A549 treated with RU486 at 1 μM for 4 hours (cell line): ENCODE data around the gene SLC34A3. TPM values are rescaled to one million over a fixed set of nuclear protein-coding genes. Genes with fewer than 3 reads are reported as not detected.

Source experiments
- total RNA-seq: library from RNA; stranded (reverse); fragments of 200-300 nt; extraction: Qiagen RNA extraction; gene quantifications from 5 replicates; pipeline ENCODE4 v1.2.3, GENCODE V29; 2022; ENCODE audit warnings: low read depth

Gene SLC34A3
- total RNA-seq, 1 experiment from 2014 or later = 0.07 TPM

Other genes with a start within 250 kb of the SLC34A3 start
- gene LCNL1, start 247.9 kb upstream of the SLC34A3 start, total RNA-seq = not detected in 5 replicates
- gene PAXX, start 238.5 kb upstream of the SLC34A3 start, total RNA-seq = 42.1 to 79.2 TPM (median 76.4 TPM) in 5 replicates
- gene CLIC3, start 234.3 kb upstream of the SLC34A3 start, total RNA-seq = 2.0 to 3.7 TPM (median 3.4 TPM) in 5 replicates
- gene ABCA2, start 202.7 kb upstream of the SLC34A3 start, total RNA-seq = 18.6 to 29.0 TPM (median 26.5 TPM) in 5 replicates
- 0.07 to 0.09 TPM (median 0.08 TPM) in 3 of 5 replicates, not detected in the others for gene FUT7, start 198.8 kb upstream of the SLC34A3 start, total RNA-seq
- 37.1 to 85.1 TPM (median 73.1 TPM) in 5 replicates for gene NPDC1, start 184.7 kb upstream of the SLC34A3 start, total RNA-seq
- gene ENTPD2, start 176.8 kb upstream of the SLC34A3 start, total RNA-seq = 0.31 to 1.1 TPM (median 0.91 TPM) in 5 replicates
- 14.0 to 28.0 TPM (median 25.8 TPM) in 5 replicates for gene SAPCD2, start 160.3 kb upstream of the SLC34A3 start, total RNA-seq
- 9.3 to 14.6 TPM (median 11.2 TPM) in 5 replicates for gene UAP1L1, start 153.4 kb upstream of the SLC34A3 start, total RNA-seq
- gene MAN1B1, start 143.9 kb upstream of the SLC34A3 start, total RNA-seq = 42.0 to 52.8 TPM (median 50.3 TPM) in 5 replicates
- gene DPP7, start 116.2 kb upstream of the SLC34A3 start, total RNA-seq = 71.8 to 128 TPM (median 111 TPM) in 5 replicates
- 0.26 to 0.78 TPM (median 0.52 TPM) in 5 replicates for gene GRIN1, start 91.7 kb upstream of the SLC34A3 start, total RNA-seq
- 0.50 to 1.9 TPM (median 1.9 TPM) in 5 replicates for gene LRRC26, start 60.9 kb upstream of the SLC34A3 start, total RNA-seq
- not detected in 5 replicates for gene TMEM210, start 58.8 kb upstream of the SLC34A3 start, total RNA-seq
- 21.7 to 38.1 TPM (median 33.0 TPM) in 5 replicates for gene ANAPC2, start 42.3 kb upstream of the SLC34A3 start, total RNA-seq
- gene SSNA1, start 42.2 kb upstream of the SLC34A3 start, total RNA-seq = 103 to 153 TPM (median 139 TPM) in 5 replicates
- gene TPRN, start 30.2 kb upstream of the SLC34A3 start, total RNA-seq = 5.1 to 10.4 TPM (median 8.8 TPM) in 5 replicates
- 33.4 to 46.5 TPM (median 43.2 TPM) in 5 replicates for gene TMEM203, start 25.3 kb upstream of the SLC34A3 start, total RNA-seq
- gene NDOR1, start 25.2 kb upstream of the SLC34A3 start, total RNA-seq = 10.9 to 18.5 TPM (median 16.3 TPM) in 5 replicates
- 1.1 to 2.2 TPM (median 2.0 TPM) in 5 replicates for gene RNF208, start 8.7 kb upstream of the SLC34A3 start, total RNA-seq
- gene CYSRT1, start 5.7 kb upstream of the SLC34A3 start, total RNA-seq = 2.7 to 4.3 TPM (median 4.1 TPM) in 5 replicates
- gene RNF224, start 3.4 kb upstream of the SLC34A3 start, total RNA-seq = 0.16 to 0.23 TPM (median 0.23 TPM) in 3 of 5 replicates, not detected in the others
- gene TUBB4B, start 10.4 kb downstream of the SLC34A3 start, total RNA-seq = 579 to 790 TPM (median 733 TPM) in 5 replicates
- not detected in 5 replicates for gene STPG3, start 20.4 kb downstream of the SLC34A3 start, total RNA-seq
- 41.2 to 58.1 TPM (median 53.4 TPM) in 5 replicates for gene NELFB, start 24.4 kb downstream of the SLC34A3 start, total RNA-seq
- 18.6 to 30.7 TPM (median 27.4 TPM) in 5 replicates for gene TOR4A, start 46.8 kb downstream of the SLC34A3 start, total RNA-seq
- 3.9 to 9.5 TPM (median 7.7 TPM) in 5 replicates for gene NRARP, start 71.4 kb downstream of the SLC34A3 start, total RNA-seq
- gene EXD3, start 192.3 kb downstream of the SLC34A3 start, total RNA-seq = 4.0 to 7.3 TPM (median 5.5 TPM) in 5 replicates
- 1.1 to 2.4 TPM (median 1.7 TPM) in 5 replicates for gene NOXA1, start 192.5 kb downstream of the SLC34A3 start, total RNA-seq
- gene ENTPD8, start 210.5 kb downstream of the SLC34A3 start, total RNA-seq = 0.15 to 0.31 TPM (median 0.20 TPM) in 5 replicates
- 29.6 to 45.5 TPM (median 40.6 TPM) in 5 replicates for gene NSMF, start 228.4 kb downstream of the SLC34A3 start, total RNA-seq